ENCODE data around the gene TSSC4.

The TSSC4 gene

GRCh38 chr11:2419638-2420501, 19.3 kb downstream of the TSSC4 start:
- TF ChIP-seq GATA1 (IDR thresholded peaks at IDR 0.05; ENCODE audit: low read depth, low read length), result no peak
- no peak for TF ChIP-seq POLR2A (IDR thresholded peaks at IDR 0.05; ENCODE audit: low read length)

GRCh38 chr11:2420502-2421225, 20.1 kb downstream of the TSSC4 start:
- TF ChIP-seq GATA1 (IDR thresholded peaks at IDR 0.05; ENCODE audit: low read depth, low read length), result no peak
- TF ChIP-seq POLR2A (IDR thresholded peaks at IDR 0.05; ENCODE audit: low read length), result no peak
- peak; percentile 71 to 86 for DNase-seq

More at GRCh38 chr11:2419638-2420501, 19.3 kb downstream of the TSSC4 start:
- peak; percentile 79 to 87 for DNase-seq

GRCh38 chr11:2421226-2421994, 20.9 kb downstream of the TSSC4 start:
- no peak for TF ChIP-seq POLR2A (IDR thresholded peaks at IDR 0.05; ENCODE audit: low read length)
- no peak for TF ChIP-seq GATA1 (IDR thresholded peaks at IDR 0.05; ENCODE audit: low read depth, low read length)
- DNase-seq, result no peak

- DNase-seq, result no peak
- TF ChIP-seq POLR2A (IDR thresholded peaks at IDR 0.05; ENCODE audit: low read length) (no peak), GATA1 (IDR thresholded peaks at IDR 0.05; ENCODE audit: low read depth, low read length) (no peak)
Observed at GRCh38 chr11:2421996-2422395, 21.4 kb downstream of the TSSC4 start.

GRCh38 chr11:2422461-2423156, 22.1 kb downstream of the TSSC4 start:
- no peak for TF ChIP-seq GATA1 (IDR thresholded peaks at IDR 0.05; ENCODE audit: low read depth, low read length)
- no peak for TF ChIP-seq POLR2A (IDR thresholded peaks at IDR 0.05; ENCODE audit: low read length)
- no peak for DNase-seq

- no peak for TF ChIP-seq POLR2A (IDR thresholded peaks at IDR 0.05; ENCODE audit: low read length)
- TF ChIP-seq GATA1 (IDR thresholded peaks at IDR 0.05; ENCODE audit: low read depth, low read length), result no peak
- no peak for DNase-seq
Observed at GRCh38 chr11:2423157-2424025, 22.8 kb downstream of the TSSC4 start.

GRCh38 chr11:2424811-2425495, 24.4 kb downstream of the TSSC4 start:
- TF ChIP-seq POLR2A (IDR thresholded peaks at IDR 0.05; ENCODE audit: low read length) (no peak), GATA1 (IDR thresholded peaks at IDR 0.05; ENCODE audit: low read depth, low read length) (no peak)
- no peak for DNase-seq

GRCh38 chr11:2425506-2425905, 25.0 kb downstream of the TSSC4 start:
- TF ChIP-seq POLR2A (IDR thresholded peaks at IDR 0.05; ENCODE audit: low read length) (no peak), GATA1 (IDR thresholded peaks at IDR 0.05; ENCODE audit: low read depth, low read length) (no peak)
- no peak for DNase-seq

- TF ChIP-seq POLR2A (IDR thresholded peaks at IDR 0.05; ENCODE audit: low read length), result no peak
- TF ChIP-seq GATA1 (IDR thresholded peaks at IDR 0.05; ENCODE audit: low read depth, low read length), result no peak
Observed at GRCh38 chr11:2426221-2426620, 25.7 kb downstream of the TSSC4 start.

GRCh38 chr11:2426826-2427521, 26.4 kb downstream of the TSSC4 start:
- TF ChIP-seq GATA1 (IDR thresholded peaks at IDR 0.05; ENCODE audit: low read depth, low read length) (no peak), POLR2A (IDR thresholded peaks at IDR 0.05; ENCODE audit: low read length) (no peak)
- DNase-seq, result no peak

More at GRCh38 chr11:2426221-2426620, 25.7 kb downstream of the TSSC4 start:
- DNase-seq, result no peak

GRCh38 chr11:2427721-2428321, 27.3 kb downstream of the TSSC4 start:
- DNase-seq, result no peak
- no peak for TF ChIP-seq GATA1 (IDR thresholded peaks at IDR 0.05; ENCODE audit: low read depth, low read length)
- no peak for TF ChIP-seq POLR2A (IDR thresholded peaks at IDR 0.05; ENCODE audit: low read length)
